Measurements from ENCODE around the gene HEPH. TPM values are rescaled to one million over a fixed set of nuclear protein-coding genes. Genes with fewer than 3 reads are reported as not detected.

Gene HEPH
- total RNA-seq, 2 donors from 2014 or later = 76.2 to 88.1 TPM

DNA sequence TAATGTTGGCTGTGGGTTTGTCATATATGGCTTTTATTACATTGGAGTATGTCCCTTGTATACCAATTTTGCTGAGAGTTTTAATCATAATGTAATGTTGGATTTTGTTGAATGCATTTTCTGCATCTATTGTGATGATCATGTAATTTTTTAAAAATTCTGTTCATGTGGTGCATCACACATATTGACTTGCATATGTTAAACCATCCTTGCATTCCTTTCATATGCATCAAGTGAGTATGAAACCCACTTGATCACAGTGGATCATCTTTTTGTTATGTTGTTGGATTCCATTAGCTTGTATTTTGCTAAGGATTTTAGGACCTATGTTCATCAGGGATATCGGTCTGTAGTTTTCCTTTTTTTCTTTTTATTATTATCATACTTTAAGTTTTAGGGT is 12.1 kb downstream of the HEPH start:
- Mint-ChIP-seq H3K36me3 (ENCODE audit: low read depth) (peaks cover 77% of the 10 kb centered on the region), H3K9me3 (peaks cover 73% of the 10 kb centered on the region)

DNA sequence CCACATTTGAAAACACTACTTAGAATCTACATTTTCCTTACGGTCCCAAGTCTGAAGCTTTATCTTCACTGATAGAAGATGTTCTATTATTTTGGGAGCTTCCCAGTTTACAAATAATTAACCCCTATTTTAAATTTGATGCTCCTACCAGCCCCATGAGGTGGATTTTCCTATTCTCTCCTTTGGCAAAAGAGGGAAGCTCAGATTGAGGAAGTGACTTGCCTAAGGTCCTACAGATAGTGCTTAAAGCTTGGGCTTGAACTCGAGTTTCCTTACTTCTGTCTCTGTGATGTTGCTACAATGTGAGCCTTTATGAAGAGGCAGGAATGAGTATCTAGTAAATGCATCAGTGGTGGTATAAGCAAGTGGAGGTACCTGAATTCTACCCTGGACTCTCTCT is 27.5 kb downstream of the HEPH start:
- WGBS, 2 experiments (ENCODE audit: insufficient coverage in 1 of 2, insufficient read length in 1 of 2) = 70% methylated on average over 2 of the region's 2 CpGs; no CpG with 5 or more reads in 1 of the 2 experiments

More for the DNA sequence above, 12.1 kb downstream of the HEPH start:
- Histone ChIP-seq H3K27me3 (ENCODE audit: control insufficient read depth, insufficient read depth, low read length, poor library complexity, severe bottlenecking) (no peaks in the 10 kb centered on the region), H3K9ac (ENCODE audit: extremely low read depth, low read length, poor library complexity, severe bottlenecking) (no peak overlapping the region), H3K4me3 (ENCODE audit: low read length) (no peak overlapping the region), H3K27ac (ENCODE audit: low read depth, low read length) (no peak overlapping the region), H3K4me1 (ENCODE audit: control insufficient read depth, insufficient read depth, low read length) (no peaks in the 10 kb centered on the region), H3K9me3 (ENCODE audit: control insufficient read depth, low read length) (peaks cover 55% of the 10 kb centered on the region), H3K36me3 (ENCODE audit: control insufficient read depth, insufficient read depth, low read length) (peaks cover 41% of the 10 kb centered on the region)
- no peak for DNase-seq
- WGBS, 2 experiments (ENCODE audit: insufficient coverage in 1 of 2, insufficient read length in 1 of 2) = no CpG with 5 or more reads among the region's 1 CpG
- Mint-ChIP-seq H3K27ac (no peak overlapping the region), H3K4me3 (no peak overlapping the region), H3K4me1 (no peaks in the 10 kb centered on the region), H3K27me3 (ENCODE audit: insufficient read depth) (no peaks in the 10 kb centered on the region)
- TF ChIP-seq, protein P1, sequence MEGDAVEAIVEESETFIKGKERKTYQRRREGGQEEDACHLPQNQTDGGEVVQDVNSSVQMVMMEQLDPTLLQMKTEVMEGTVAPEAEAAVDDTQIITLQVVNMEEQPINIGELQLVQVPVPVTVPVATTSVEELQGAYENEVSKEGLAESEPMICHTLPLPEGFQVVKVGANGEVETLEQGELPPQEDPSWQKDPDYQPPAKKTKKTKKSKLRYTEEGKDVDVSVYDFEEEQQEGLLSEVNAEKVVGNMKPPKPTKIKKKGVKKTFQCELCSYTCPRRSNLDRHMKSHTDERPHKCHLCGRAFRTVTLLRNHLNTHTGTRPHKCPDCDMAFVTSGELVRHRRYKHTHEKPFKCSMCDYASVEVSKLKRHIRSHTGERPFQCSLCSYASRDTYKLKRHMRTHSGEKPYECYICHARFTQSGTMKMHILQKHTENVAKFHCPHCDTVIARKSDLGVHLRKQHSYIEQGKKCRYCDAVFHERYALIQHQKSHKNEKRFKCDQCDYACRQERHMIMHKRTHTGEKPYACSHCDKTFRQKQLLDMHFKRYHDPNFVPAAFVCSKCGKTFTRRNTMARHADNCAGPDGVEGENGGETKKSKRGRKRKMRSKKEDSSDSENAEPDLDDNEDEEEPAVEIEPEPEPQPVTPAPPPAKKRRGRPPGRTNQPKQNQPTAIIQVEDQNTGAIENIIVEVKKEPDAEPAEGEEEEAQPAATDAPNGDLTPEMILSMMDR (conservative IDR thresholded peaks at IDR 0.05) = no peak

DNA sequence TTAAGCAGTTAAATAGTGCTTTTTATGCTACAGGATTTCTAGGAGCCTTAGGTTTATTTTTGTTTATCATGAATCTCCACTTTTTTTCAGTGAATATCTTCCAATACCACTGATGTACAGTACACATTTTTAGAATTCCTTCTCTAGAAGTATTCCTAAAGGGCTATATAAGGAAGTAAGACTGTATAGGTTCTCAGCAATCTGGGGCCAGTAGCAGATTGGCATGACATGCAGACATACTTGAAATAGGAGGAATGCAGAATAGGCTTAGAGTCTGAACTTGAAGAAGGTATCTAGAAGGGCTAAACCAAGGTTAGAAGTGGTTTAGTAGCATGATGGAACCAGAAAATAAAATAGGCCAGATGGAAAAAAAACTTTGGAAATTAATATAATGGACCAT is 29.8 kb downstream of the HEPH start:
- H3K27ac Mint-ChIP-seq = no peak overlapping the region
- Histone ChIP-seq H3K4me3 (ENCODE audit: low read length) (no peak overlapping the region), H3K27ac (ENCODE audit: low read depth, low read length) (no peak overlapping the region), H3K4me1 (ENCODE audit: control insufficient read depth, insufficient read depth, low read length) (no peaks in the 10 kb centered on the region), H3K9me3 (ENCODE audit: control insufficient read depth, low read length) (no peaks in the 10 kb centered on the region), H3K36me3 (ENCODE audit: control insufficient read depth, insufficient read depth, low read length) (peaks cover 32% of the 10 kb centered on the region), H3K27me3 (ENCODE audit: control insufficient read depth, insufficient read depth, low read length, poor library complexity, severe bottlenecking) (no peaks in the 10 kb centered on the region), H3K9ac (ENCODE audit: extremely low read depth, low read length, poor library complexity, severe bottlenecking) (no peak overlapping the region)
- H3K4me1 Mint-ChIP-seq = no peaks in the 10 kb centered on the region
- no peak for DNase-seq
- peaks cover 32% of the 10 kb centered on the region for H3K36me3 Mint-ChIP-seq (ENCODE audit: low read depth)
- H3K27me3 Mint-ChIP-seq (ENCODE audit: insufficient read depth) = no peaks in the 10 kb centered on the region
- TF ChIP-seq, protein P1 (conservative IDR thresholded peaks at IDR 0.05) = no peak
- H3K9me3 Mint-ChIP-seq = peaks cover 36% of the 10 kb centered on the region
- no peak overlapping the region for H3K4me3 Mint-ChIP-seq

More for the DNA sequence above, 27.5 kb downstream of the HEPH start:
- Mint-ChIP-seq H3K4me3 (no peak overlapping the region), H3K36me3 (ENCODE audit: low read depth) (peaks cover 47% of the 10 kb centered on the region), H3K4me1 (no peaks in the 10 kb centered on the region), H3K27me3 (ENCODE audit: insufficient read depth) (no peaks in the 10 kb centered on the region), H3K9me3 (peaks cover 45% of the 10 kb centered on the region), H3K27ac (no peak overlapping the region)
- Histone ChIP-seq H3K9me3 (ENCODE audit: control insufficient read depth, low read length) (no peaks in the 10 kb centered on the region), H3K27ac (ENCODE audit: low read depth, low read length) (no peak overlapping the region), H3K4me1 (ENCODE audit: control insufficient read depth, insufficient read depth, low read length) (no peaks in the 10 kb centered on the region), H3K9ac (ENCODE audit: extremely low read depth, low read length, poor library complexity, severe bottlenecking) (no peak overlapping the region), H3K4me3 (ENCODE audit: low read length) (no peak overlapping the region), H3K27me3 (ENCODE audit: control insufficient read depth, insufficient read depth, low read length, poor library complexity, severe bottlenecking) (no peaks in the 10 kb centered on the region), H3K36me3 (ENCODE audit: control insufficient read depth, insufficient read depth, low read length) (peaks cover 36% of the 10 kb centered on the region)
- no peak for DNase-seq
- TF ChIP-seq, protein P1 (conservative IDR thresholded peaks at IDR 0.05) = no peak

Measured in endodermal cell (in vitro differentiated cells).